ENCODE measurements around the gene YARS1. TPM values are rescaled to one million over a fixed set of nuclear protein-coding genes. Genes with fewer than 3 reads are reported as not detected.
A peak's percentile ranks its signal among the peaks of the same experiment; 100 is the strongest.

Gene YARS1
- polyA plus RNA-seq, 1 donor, result 40.4 TPM

GRCh38 chr1:32780628-32781234 is 36.4 kb downstream of the YARS1 start:
- no peak for DNase-seq (ENCODE audit: low read depth)

GRCh38 chr1:32780005-32780404 is 37.2 kb downstream of the YARS1 start:
- no peak for DNase-seq (ENCODE audit: low read depth)

GRCh38 chr1:32779242-32779641 is 37.9 kb downstream of the YARS1 start:
- no peak for DNase-seq (ENCODE audit: low read depth)

GRCh38 chr1:32775640-32776337 is 41.4 kb downstream of the YARS1 start:
- DNase-seq (ENCODE audit: low read depth), result no peak

- DNase-seq (ENCODE audit: low read depth), result no peak
These were observed 42.1 kb downstream of the YARS1 start for GRCh38 chr1:32774950-32775634.

- no peak for DNase-seq (ENCODE audit: low read depth)
These were observed 42.7 kb downstream of the YARS1 start for GRCh38 chr1:32774464-32774808.

- DNase-seq (ENCODE audit: low read depth), result no peak
These were observed 43.2 kb downstream of the YARS1 start for GRCh38 chr1:32773764-32774463.

- DNase-seq (ENCODE audit: low read depth), result peak; percentile 35
These were observed 44.0 kb downstream of the YARS1 start for GRCh38 chr1:32773018-32773763.

GRCh38 chr1:32772281-32773017 is 44.7 kb downstream of the YARS1 start:
- DNase-seq (ENCODE audit: low read depth), result no peak

GRCh38 chr1:32771561-32772280 is 45.4 kb downstream of the YARS1 start:
- DNase-seq (ENCODE audit: low read depth), result no peak

- DNase-seq (ENCODE audit: low read depth), result no peak
These were observed 46.2 kb downstream of the YARS1 start for GRCh38 chr1:32770741-32771548.

GRCh38 chr1:32770221-32770731 is 46.9 kb downstream of the YARS1 start:
- no peak for DNase-seq (ENCODE audit: low read depth)

GRCh38 chr1:32769524-32770220 is 47.5 kb downstream of the YARS1 start:
- DNase-seq (ENCODE audit: low read depth), result no peak

- no peak for DNase-seq (ENCODE audit: low read depth)
These were observed 48.9 kb downstream of the YARS1 start for GRCh38 chr1:32768110-32768850.

GRCh38 chr1:32767641-32768040 is 49.5 kb downstream of the YARS1 start:
- no peak for DNase-seq (ENCODE audit: low read depth)

GRCh38 chr1:32767156-32767555 is 50.0 kb downstream of the YARS1 start:
- DNase-seq (ENCODE audit: low read depth), result no peak

- no peak for DNase-seq (ENCODE audit: low read depth)
These were observed 50.7 kb downstream of the YARS1 start for GRCh38 chr1:32766328-32766972.

Data from forelimb muscle (tissue), 1 donor.